GM12878 (cell line): ENCODE results near the gene KTI12. TPM values are rescaled to one million over a fixed set of nuclear protein-coding genes. Genes with fewer than 3 reads are reported as not detected.

Source experiments
- ATAC-seq: fragments of 200-7000 bp; cut with Tn5 transposase; 3 replicates; pipeline ENCODE4 v1.9.1; 2020; ENCODE audit warnings: mild to moderate bottlenecking, moderate library complexity
- BruUV-seq: library from RNA; stranded (reverse); fragments of 400-500 nt; replicated peaks from 2 replicates; lab custom pipeline; 2021; lab: Mats Ljungman, UMichigan
- CTCF ChIA-PET: fragments of 300-600 bp; sonication (Branson Sonifier 250); formaldehyde crosslinking; extraction: SDS; loops from one replicate; lab custom pipeline; 2021; ENCODE audit warnings: inconsistent platforms; lab: Yijun Ruan, JAX
- POLR2A ChIA-PET: fragments of 350-600 bp; formaldehyde crosslinking; extraction: SDS; loops from one replicate; lab custom pipeline; 2021; ENCODE audit warnings: inconsistent platforms; lab: Charles Lee
- RAD21 ChIA-PET: fragments of 300-600 bp; sonication (Branson Sonifier 250); formaldehyde crosslinking; loops from one replicate; lab custom pipeline; 2023; ENCODE audit warnings: antibody characterized with exemption; ENCODE audit not compliant: unreplicated experiment; lab: Charles Lee
- SMC1A ChIA-PET: fragments of 300-600 bp; sonication (Branson Sonifier 250); formaldehyde crosslinking; loops from one replicate; lab custom pipeline; 2023; ENCODE audit not compliant: unreplicated experiment, uncharacterized antibody; lab: Charles Lee
- DNase-seq: peaks from one replicate; pipeline ENCODE4 v3.0.0-alpha.2; 2011; ENCODE audit warnings: low read depth, low spot score
- FAIRE-seq: peaks from 3 replicates; lab custom pipeline; 2011; peaks lifted over from hg19 to GRCh38; lab: Jason Lieb, UNC
- H2AFZ ChIP-seq: 2 replicates; pipeline ENCODE4 v1.6.0; 2011; ENCODE audit warnings: low read depth, low read length, control low read depth; ENCODE audit not compliant: control insufficient read depth
- H3K27ac ChIP-seq: 2 replicates; pipeline ENCODE4 v1.5.1; 2011; ENCODE audit warnings: control low read depth; ENCODE audit not compliant: control insufficient read depth, insufficient read depth
- H3K27me3 ChIP-seq, 2 experiments: replicated peaks in 1 of 2; 2 replicates each; pipeline versions ENCODE4 v1.6.0 to v1.6.1; 2011; ENCODE audit warnings: low read length in 1 of 2; ENCODE audit not compliant: control insufficient read depth in 2 of 2, insufficient read depth in 2 of 2
- H3K36me3 ChIP-seq, 2 experiments: 2 replicates each; pipeline ENCODE4 v1.5.1; 2011; ENCODE audit warnings: low read length in 1 of 2; ENCODE audit not compliant: control insufficient read depth in 2 of 2, insufficient read depth in 2 of 2
- H3K4me1 ChIP-seq: 2 replicates; pipeline ENCODE4 v1.6.1; 2011; ENCODE audit warnings: mild to moderate bottlenecking, low read length, moderate library complexity, mixed read lengths; ENCODE audit not compliant: control insufficient read depth, insufficient read depth
- H3K4me2 ChIP-seq: 2 replicates; pipeline ENCODE4 v1.6.0; 2011; ENCODE audit warnings: control low read depth; ENCODE audit not compliant: control insufficient read depth, insufficient read depth
- H3K4me3 ChIP-seq: fragments of 200-600 bp; sonication (generic); 2 replicates; pipeline ENCODE4 v1.5.1; 2016
- H3K79me2 ChIP-seq: 2 replicates; pipeline ENCODE4 v1.6.0; 2011; ENCODE audit warnings: low read length; ENCODE audit not compliant: control insufficient read depth, insufficient read depth
- H3K9ac ChIP-seq: 2 replicates; pipeline ENCODE4 v1.8.0; 2011; ENCODE audit warnings: low read length, control low read depth, mixed read lengths; ENCODE audit not compliant: control insufficient read depth, insufficient read depth
- H3K9me3 ChIP-seq: replicated peaks from 3 replicates; pipeline ENCODE4 v1.5.1; 2011; ENCODE audit warnings: mild to moderate bottlenecking, low read length; ENCODE audit not compliant: control insufficient read depth, insufficient read depth
- H4K20me1 ChIP-seq: 2 replicates; pipeline ENCODE4 v1.6.0; 2011; ENCODE audit not compliant: control insufficient read depth, insufficient read depth
- IKZF1 ChIP-seq: fragments of 450-650 bp; conservative IDR thresholded peaks from 2 replicates; pipeline ENCODE4 v1.6.1; 2017; ENCODE audit warnings: antibody characterized with exemption, mild to moderate bottlenecking
- WGBS: methylation state at CpG from one replicate; pipeline ENCODE4 v1.1.6; 2016; ENCODE audit warnings: low lambda C conversion rate; ENCODE audit not compliant: insufficient replicate concordance, insufficient coverage; ENCODE audit errors: missing lambda C conversion rate; 5-methylcytosine and 5-hydroxymethylcytosine counted together
- in situ Hi-C: fragments of 300-500 bp; cut with MboI; formaldehyde crosslinking; loops from 9 replicates; pipeline ENCODE4 v1.14.3; 2018; ENCODE audit warnings: mixed read lengths
- intact Hi-C: fragments of 100-400 bp; cut with micrococcal nuclease; formaldehyde crosslinking; loops from one replicate; pipeline ENCODE4 v1.14.2; 2022; ENCODE audit not compliant: unreplicated experiment
- polyA plus RNA-seq, 11 experiments: library from polyadenylated mRNA; depleted of rRNA in 4 of 11; unstranded in 6 of 11; stranded (reverse) in 5 of 11; fragments of >200 nt; fragmentation: Nextera tagmentation in 4 of 11; fragmentation: Illumina TruSeq in 1 of 11; extraction: Ambion mirVana in 4 of 11; extraction: Trizol in 1 of 11; gene quantifications; 1 replicate in 1 of 11; 2 replicates in 10 of 11; pipeline versions ENCODE4 v1.2.1 to v1.2.3, GENCODE V29; 2011 to 2016; ENCODE audit warnings: inconsistent platforms in 2 of 11, missing spikeins in 2 of 11, low read depth in 1 of 11
- total RNA-seq, 4 experiments: library from RNA; depleted of rRNA in 3 of 4; stranded (reverse); fragments of >200 nt in 3 of 4; fragmentation: Illumina TruSeq in 1 of 4; extraction: Trizol in 1 of 4; gene quantifications; 2 replicates each; pipeline versions ENCODE4 v1.2.1 to v1.2.3, GENCODE V29; 2013 to 2021
- TF ChIP-seq, protein P1 (sequence below), 3 experiments: IDR thresholded peaks in 2 of 3; conservative IDR thresholded peaks in 1 of 3; 2 replicates each; pipeline ENCODE4 v1.5.1; 2011; ENCODE audit warnings: low read depth in 3 of 3, low read length in 3 of 3, mild to moderate bottlenecking in 3 of 3, control low read depth in 2 of 3, moderate library complexity in 2 of 3, inconsistent platforms in 1 of 3, mixed read lengths in 1 of 3; ENCODE audit not compliant: control insufficient read depth in 2 of 3, insufficient read depth in 1 of 3; ENCODE audit errors: extremely low read depth in 1 of 3

KTI12 gene
- total and polyA plus RNA-seq, 10 of the 15 experiments (the other 5 are each of a cell fraction or from before 2014, with no cell fraction given): 2.7 to 32.4 (median 17.6) TPM

- TF ChIP-seq, protein P1, sequence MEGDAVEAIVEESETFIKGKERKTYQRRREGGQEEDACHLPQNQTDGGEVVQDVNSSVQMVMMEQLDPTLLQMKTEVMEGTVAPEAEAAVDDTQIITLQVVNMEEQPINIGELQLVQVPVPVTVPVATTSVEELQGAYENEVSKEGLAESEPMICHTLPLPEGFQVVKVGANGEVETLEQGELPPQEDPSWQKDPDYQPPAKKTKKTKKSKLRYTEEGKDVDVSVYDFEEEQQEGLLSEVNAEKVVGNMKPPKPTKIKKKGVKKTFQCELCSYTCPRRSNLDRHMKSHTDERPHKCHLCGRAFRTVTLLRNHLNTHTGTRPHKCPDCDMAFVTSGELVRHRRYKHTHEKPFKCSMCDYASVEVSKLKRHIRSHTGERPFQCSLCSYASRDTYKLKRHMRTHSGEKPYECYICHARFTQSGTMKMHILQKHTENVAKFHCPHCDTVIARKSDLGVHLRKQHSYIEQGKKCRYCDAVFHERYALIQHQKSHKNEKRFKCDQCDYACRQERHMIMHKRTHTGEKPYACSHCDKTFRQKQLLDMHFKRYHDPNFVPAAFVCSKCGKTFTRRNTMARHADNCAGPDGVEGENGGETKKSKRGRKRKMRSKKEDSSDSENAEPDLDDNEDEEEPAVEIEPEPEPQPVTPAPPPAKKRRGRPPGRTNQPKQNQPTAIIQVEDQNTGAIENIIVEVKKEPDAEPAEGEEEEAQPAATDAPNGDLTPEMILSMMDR (IDR thresholded peaks at IDR 0.05 in 2 of 3, conservative IDR thresholded peaks at IDR 0.05 in 1 of 3; ENCODE audit: control insufficient read depth in 2 of 3, extremely low read depth in 1 of 3, insufficient read depth in 1 of 3, low read depth in 3 of 3, low read length in 3 of 3): no peak
- TF ChIP-seq IKZF1: peak; percentile 29; the same call in 1 of the 2 replicates
- DNase-seq (no peak), FAIRE-seq (no peak), ATAC-seq (peak; percentile 98)
- 6% methylated on average over 29 of the region's 46 CpGs for WGBS
- no peaks in the 10 kb centered on the region for H3K4me1 ChIP-seq
- no peaks in the 10 kb centered on the region for H3K9me3 ChIP-seq
- H3K27ac ChIP-seq: no peak within 1 kb of the TSS
- RAD21 ChIA-PET: interaction anchor here (1.2 kb wide), 1 partner anchor 65 kb away, joined by 3 read pairs; no protein-coding TSS in a partner anchor
- no peak within 1 kb of the TSS; the same call in 1 of the 2 replicates for H2AFZ ChIP-seq
- H4K20me1 ChIP-seq: no peaks in the 10 kb centered on the region
- peak within 1 kb of the TSS; percentile 71 for H3K4me2 ChIP-seq
- POLR2A ChIA-PET: interaction anchor here (0.7 kb wide), 1 partner anchor 33 kb away, joined by 5 read pairs; no protein-coding TSS in a partner anchor
- in situ Hi-C loops (no loop called here), intact Hi-C loops (no loop called here)
- H3K4me3 ChIP-seq: peak within 1 kb of the TSS; percentile 41; the same call in 1 of the 2 replicates
- CTCF ChIA-PET: interaction anchor here (0.6 to 3.2 kb wide), 2 partner anchors 94 to 225 kb away, joined by 3 to 12 read pairs; no protein-coding TSS in a partner anchor
- SMC1A ChIA-PET: interaction anchor here (0.7 kb wide), 1 partner anchor 16 kb away, joined by 3 read pairs; no protein-coding TSS in a partner anchor
- no TSS peak for BruUV-seq
- peaks cover 0 to 2% of the 10 kb centered on the region in 2 experiments; a peak in 2 of 4 replicates for H3K27me3 ChIP-seq
- no peak within 1 kb of the TSS for H3K9ac ChIP-seq
- no peaks in the 10 kb centered on the region for H3K36me3 ChIP-seq
- H3K79me2 ChIP-seq: no peaks in the 10 kb centered on the region
Measured at GRCh38 chr1:51990478-51990965, 43.1 kb downstream of the KTI12 start, which contains the start of gene RAB3B. RAB3B (minus strand) TSS chr1:51990700; CDS start chr1:51977117, 13,583 bp downstream.
